Hepatocyte (in vitro differentiated cells): Measurements from ENCODE around the gene MARCHF3.
"Not testable (repeated sequence)": the region's sequence is repeated elsewhere in the genome, so short reads cannot be mapped to it uniquely, and the experiment has no call there.

ENCODE experiments used
- EZH2 ChIP-seq: fragments of 200-600 bp; sonication (generic); IDR thresholded peaks from 2 replicates; pipeline ENCODE4 v1.6.1; 2016; ENCODE audit warnings: antibody characterized with exemption, mild to moderate bottlenecking, borderline replicate concordance
- TF ChIP-seq, protein P1 (sequence below): fragments of 200-600 bp; sonication (generic); IDR thresholded peaks from 2 replicates; pipeline ENCODE4 v1.5.1; 2016; ENCODE audit warnings: antibody characterized with exemption, mild to moderate bottlenecking; ENCODE audit not compliant: poor library complexity

DNA sequence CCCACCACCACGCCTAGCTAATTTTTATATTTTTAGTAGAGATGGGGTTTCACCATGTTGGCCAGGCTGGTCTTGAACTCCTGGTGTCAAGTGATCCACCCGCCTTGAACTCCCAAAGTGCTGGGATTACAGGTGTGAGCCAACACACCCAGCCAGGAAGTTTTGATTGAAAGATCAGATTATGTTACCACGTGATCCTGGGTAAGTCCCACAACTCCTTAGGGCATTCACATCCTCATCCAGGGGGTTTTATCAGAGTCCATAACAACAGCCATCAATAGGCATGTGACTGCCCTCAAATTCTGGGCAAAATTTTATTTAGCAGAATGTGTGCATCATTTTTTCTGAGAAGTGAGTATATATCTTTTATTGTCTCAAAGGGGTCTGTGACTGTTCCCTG is 25.1 kb downstream of the MARCHF3 start:
- TF ChIP-seq, protein P1, sequence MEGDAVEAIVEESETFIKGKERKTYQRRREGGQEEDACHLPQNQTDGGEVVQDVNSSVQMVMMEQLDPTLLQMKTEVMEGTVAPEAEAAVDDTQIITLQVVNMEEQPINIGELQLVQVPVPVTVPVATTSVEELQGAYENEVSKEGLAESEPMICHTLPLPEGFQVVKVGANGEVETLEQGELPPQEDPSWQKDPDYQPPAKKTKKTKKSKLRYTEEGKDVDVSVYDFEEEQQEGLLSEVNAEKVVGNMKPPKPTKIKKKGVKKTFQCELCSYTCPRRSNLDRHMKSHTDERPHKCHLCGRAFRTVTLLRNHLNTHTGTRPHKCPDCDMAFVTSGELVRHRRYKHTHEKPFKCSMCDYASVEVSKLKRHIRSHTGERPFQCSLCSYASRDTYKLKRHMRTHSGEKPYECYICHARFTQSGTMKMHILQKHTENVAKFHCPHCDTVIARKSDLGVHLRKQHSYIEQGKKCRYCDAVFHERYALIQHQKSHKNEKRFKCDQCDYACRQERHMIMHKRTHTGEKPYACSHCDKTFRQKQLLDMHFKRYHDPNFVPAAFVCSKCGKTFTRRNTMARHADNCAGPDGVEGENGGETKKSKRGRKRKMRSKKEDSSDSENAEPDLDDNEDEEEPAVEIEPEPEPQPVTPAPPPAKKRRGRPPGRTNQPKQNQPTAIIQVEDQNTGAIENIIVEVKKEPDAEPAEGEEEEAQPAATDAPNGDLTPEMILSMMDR: not testable (repeated sequence)
- not testable (repeated sequence) for TF ChIP-seq EZH2
